ENCODE data around the gene SLC35G3. TPM values are rescaled to one million over a fixed set of nuclear protein-coding genes. Genes with fewer than 3 reads are reported as not detected.

The SLC35G3 gene
- total and polyA plus RNA-seq, 2 of the 13 experiments (the other 11 are each of a cell fraction or from before 2014, with no cell fraction given) = not detected

GRCh38 chr17:35160354-35161201, 33.6 kb downstream of the SLC35G3 start (continued):
- TF ChIP-seq RARA (CRISPR knock-in tag; IDR thresholded peaks at IDR 0.05) (no peak), ZNF775 (CRISPR knock-in tag; IDR thresholded peaks at IDR 0.05; ENCODE audit: borderline replicate concordance) (no peak), ZNF747 (CRISPR knock-in tag; IDR thresholded peaks at IDR 0.05; ENCODE audit: borderline replicate concordance) (no peak), CREB1 (IDR thresholded peaks at IDR 0.05) (no peak), CREB1 (CRISPR knock-in tag; IDR thresholded peaks at IDR 0.05) (no peak), ZNF644 (CRISPR knock-in tag; IDR thresholded peaks at IDR 0.05; ENCODE audit: low read depth) (no peak)

GRCh38 chr17:35159940-35160339, 34.3 kb downstream of the SLC35G3 start:
- H3K27me3 ChIP-seq (ENCODE audit: control insufficient read depth in 1 of 2, insufficient read depth in 2 of 2, low read length in 2 of 2) = peaks cover 0 to 14% of the 10 kb centered on the region in 2 experiments; a peak in 2 of 5 replicates
- no peak for FAIRE-seq
- no peak overlapping the region for H3K4me2 ChIP-seq (ENCODE audit: low read depth, low read length)
- H4K20me1 ChIP-seq (ENCODE audit: insufficient read depth, low read length) = no peaks in the 10 kb centered on the region
- intact Hi-C loops (cut with micrococcal nuclease; ENCODE audit: unreplicated experiment) (no loop called here), in situ Hi-C loops (cut with HindIII; ENCODE audit: extremely low pct_ligation_motif_present, low pct_unique_long_range_greater_than_20kb) (no loop called here)
- no peak for TF ChIP-seq ZZZ3 (CRISPR knock-in tag; IDR thresholded peaks at IDR 0.05; ENCODE audit: borderline replicate concordance)
- TF ChIP-seq TRIM24 (CRISPR knock-in tag; IDR thresholded peaks at IDR 0.05) = no peak
- TF ChIP-seq TBP (CRISPR knock-in tag; IDR thresholded peaks at IDR 0.05) = no peak
- TF ChIP-seq HMG20B (CRISPR knock-in tag; conservative IDR thresholded peaks at IDR 0.05) = no peak
- TF ChIP-seq, protein P1, sequence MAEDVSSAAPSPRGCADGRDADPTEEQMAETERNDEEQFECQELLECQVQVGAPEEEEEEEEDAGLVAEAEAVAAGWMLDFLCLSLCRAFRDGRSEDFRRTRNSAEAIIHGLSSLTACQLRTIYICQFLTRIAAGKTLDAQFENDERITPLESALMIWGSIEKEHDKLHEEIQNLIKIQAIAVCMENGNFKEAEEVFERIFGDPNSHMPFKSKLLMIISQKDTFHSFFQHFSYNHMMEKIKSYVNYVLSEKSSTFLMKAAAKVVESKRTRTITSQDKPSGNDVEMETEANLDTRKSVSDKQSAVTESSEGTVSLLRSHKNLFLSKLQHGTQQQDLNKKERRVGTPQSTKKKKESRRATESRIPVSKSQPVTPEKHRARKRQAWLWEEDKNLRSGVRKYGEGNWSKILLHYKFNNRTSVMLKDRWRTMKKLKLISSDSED (CRISPR knock-in tag; IDR thresholded peaks at IDR 0.05) = no peak
- no peak for TF ChIP-seq SRY (CRISPR knock-in tag; IDR thresholded peaks at IDR 0.05)
- TF ChIP-seq TEAD3 (CRISPR knock-in tag; optimal IDR thresholded peaks at IDR 0.05; ENCODE audit: borderline replicate concordance) = no peak
- no peak for TF ChIP-seq GZF1 (CRISPR knock-in tag; IDR thresholded peaks at IDR 0.05)
- TF ChIP-seq ZNF563 (CRISPR knock-in tag; IDR thresholded peaks at IDR 0.05) = no peak
- TF ChIP-seq ZNF276 (CRISPR knock-in tag; IDR thresholded peaks at IDR 0.05; ENCODE audit: low read depth) = no peak
- no peak for TF ChIP-seq ZNF136 (CRISPR knock-in tag; IDR thresholded peaks at IDR 0.05; ENCODE audit: low read depth)
- no peak for TF ChIP-seq SKI (IDR thresholded peaks at IDR 0.05; ENCODE audit: partially characterized antibody)
- TF ChIP-seq JUND (CRISPR knock-in tag; IDR thresholded peaks at IDR 0.05) = no peak
- no peak overlapping the region for H3K4me3 ChIP-seq (replicated peaks in 1 of 3; ENCODE audit: insufficient read depth in 1 of 3, low read depth in 2 of 3, low read length in 3 of 3)
- no peaks in the 10 kb centered on the region for H3K36me3 ChIP-seq (replicated peaks in 1 of 2; ENCODE audit: control insufficient read depth in 1 of 2, insufficient read depth in 2 of 2, low read length in 2 of 2)
- BruUV-seq (replicated peaks) = no TSS peak
- H3K9me3 ChIP-seq (ENCODE audit: low read length) = no peaks in the 10 kb centered on the region
- ChIA-PET POLR2A (no interaction called here), CTCF (ENCODE audit: low intra/inter-chr PET ratio, low total read pairs) (no interaction called here)
- no peaks in the 10 kb centered on the region for H3K79me2 ChIP-seq (ENCODE audit: insufficient read depth, low read length)
- no peak overlapping the region for H3K27ac ChIP-seq (ENCODE audit: extremely low read length, insufficient read depth, low read length)
- H3K4me1 ChIP-seq (ENCODE audit: insufficient read depth, low read length) = no peaks in the 10 kb centered on the region
- no peak overlapping the region for H3K9ac ChIP-seq (ENCODE audit: insufficient read depth, low read depth, low read length)
- no peak overlapping the region for H2AFZ ChIP-seq (ENCODE audit: low read length)
- no peak for ATAC-seq
- WGBS (ENCODE audit: low lambda C conversion rate) = 7% methylated on average over 2 of the region's 2 CpGs
- no peak for DNase-seq (ENCODE audit: low spot score)
